Peyer's patch (tissue), 4 donors: ENCODE results near the gene GHITM.

ENCODE experiments used
- POLR2A ChIP-seq, 2 donors: fragments of 450-650 bp; IDR thresholded peaks; one replicate each; pipeline ENCODE4 v1.5.1; 2017; ENCODE audit warnings: antibody characterized with exemption in 2 of 2, mild to moderate bottlenecking in 2 of 2, moderate library complexity in 2 of 2
- TF ChIP-seq, protein P1 (sequence below), 6 experiments: fragments of 450-650 bp in 4 of 6; fragments of 200-600 bp in 2 of 6; sonication (generic) in 1 of 6; IDR thresholded peaks; one replicate each; pipeline ENCODE4 v1.5.1; 2017 to 2019; ENCODE audit warnings: antibody characterized with exemption in 6 of 6, mild to moderate bottlenecking in 3 of 6, moderate library complexity in 1 of 6

DNA sequence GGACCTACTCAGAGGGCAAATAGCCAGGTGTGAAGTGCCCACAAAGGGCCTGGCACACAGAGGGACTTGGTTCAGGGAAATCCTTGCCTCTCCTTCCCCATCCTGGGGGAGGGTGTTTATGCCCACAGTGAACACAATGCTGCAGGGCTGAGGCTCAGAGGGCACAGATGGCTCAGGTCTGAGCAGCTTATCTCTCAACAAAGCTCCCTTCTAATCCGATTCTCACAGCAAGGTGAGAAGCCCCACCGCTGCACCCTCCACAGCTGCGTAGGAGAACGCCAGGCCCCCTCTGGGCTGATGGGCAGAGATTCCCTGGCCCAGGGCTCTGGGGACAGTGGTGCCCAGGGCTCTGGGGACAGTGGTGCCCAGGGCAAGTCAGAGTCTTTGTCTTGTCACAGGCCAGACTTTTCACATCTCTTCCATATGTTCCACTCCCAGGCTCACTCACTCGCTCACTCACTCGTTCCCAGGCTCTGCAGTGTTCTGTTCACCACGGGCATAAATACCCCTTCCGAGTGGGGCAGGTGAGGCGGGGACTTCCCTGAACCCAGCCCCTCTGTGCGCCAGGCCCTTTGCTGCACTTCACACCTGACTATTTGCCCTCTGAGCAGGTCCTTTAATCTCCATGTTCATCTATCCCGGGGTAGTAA, 46.3 kb downstream of the GHITM start:
- TF ChIP-seq, protein P1, sequence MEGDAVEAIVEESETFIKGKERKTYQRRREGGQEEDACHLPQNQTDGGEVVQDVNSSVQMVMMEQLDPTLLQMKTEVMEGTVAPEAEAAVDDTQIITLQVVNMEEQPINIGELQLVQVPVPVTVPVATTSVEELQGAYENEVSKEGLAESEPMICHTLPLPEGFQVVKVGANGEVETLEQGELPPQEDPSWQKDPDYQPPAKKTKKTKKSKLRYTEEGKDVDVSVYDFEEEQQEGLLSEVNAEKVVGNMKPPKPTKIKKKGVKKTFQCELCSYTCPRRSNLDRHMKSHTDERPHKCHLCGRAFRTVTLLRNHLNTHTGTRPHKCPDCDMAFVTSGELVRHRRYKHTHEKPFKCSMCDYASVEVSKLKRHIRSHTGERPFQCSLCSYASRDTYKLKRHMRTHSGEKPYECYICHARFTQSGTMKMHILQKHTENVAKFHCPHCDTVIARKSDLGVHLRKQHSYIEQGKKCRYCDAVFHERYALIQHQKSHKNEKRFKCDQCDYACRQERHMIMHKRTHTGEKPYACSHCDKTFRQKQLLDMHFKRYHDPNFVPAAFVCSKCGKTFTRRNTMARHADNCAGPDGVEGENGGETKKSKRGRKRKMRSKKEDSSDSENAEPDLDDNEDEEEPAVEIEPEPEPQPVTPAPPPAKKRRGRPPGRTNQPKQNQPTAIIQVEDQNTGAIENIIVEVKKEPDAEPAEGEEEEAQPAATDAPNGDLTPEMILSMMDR (IDR thresholded peaks at IDR 0.05), result no peak
- no peak for TF ChIP-seq POLR2A (IDR thresholded peaks at IDR 0.05)
